Progenitor cell of endocrine pancreas (in vitro differentiated cells): ENCODE data around the gene NRK. TPM values are rescaled to one million over a fixed set of nuclear protein-coding genes. Genes with fewer than 3 reads are reported as not detected.
"Not testable (repeated sequence)": the region's sequence is repeated elsewhere in the genome, so short reads cannot be mapped to it uniquely, and the experiment has no call there.

Source experiments
- DNase-seq: peaks from one replicate; pipeline ENCODE4 v3.0.0; 2021; ENCODE audit warnings: low spot score; ENCODE audit not compliant: unreplicated experiment
- H3K27ac Mint-ChIP-seq: 2 replicates; pipeline ENCODE4 v1.8.0; 2021; ENCODE audit warnings: mild to moderate bottlenecking, moderate library complexity, mixed read lengths
- H3K27me3 Mint-ChIP-seq: 2 replicates; pipeline ENCODE4 v1.8.0; 2021; ENCODE audit warnings: mixed read lengths
- H3K36me3 Mint-ChIP-seq: 2 replicates; pipeline ENCODE4 v1.8.0; 2022; ENCODE audit warnings: mixed read lengths; ENCODE audit not compliant: insufficient read depth
- H3K4me1 Mint-ChIP-seq: 2 replicates; pipeline ENCODE4 v1.8.0; 2021; ENCODE audit warnings: low read depth, mixed read lengths
- H3K4me3 Mint-ChIP-seq: 2 replicates; pipeline ENCODE4 v1.8.0; 2021; ENCODE audit warnings: low read depth, mild to moderate bottlenecking, moderate library complexity, mixed read lengths
- H3K9me3 Mint-ChIP-seq: 2 replicates; pipeline ENCODE4 v1.8.0; 2021; ENCODE audit warnings: low read depth, mixed read lengths
- CTCF ChIP-seq: fragments of 200-600 bp; sonication (generic); IDR thresholded peaks from one replicate; pipeline ENCODE4 v1.5.0; 2021; ENCODE audit warnings: antibody characterized with exemption, mild to moderate bottlenecking; ENCODE audit not compliant: unreplicated experiment
- total RNA-seq: library from RNA; stranded (reverse); gene quantifications from 2 replicates; pipeline ENCODE4 v1.2.1, GENCODE V29; 2021

Gene NRK
- total RNA-seq, 1 donor from 2014 or later, result 9.8 TPM

- Mint-ChIP-seq H3K4me1 (no peaks in the 10 kb centered on the region), H3K4me3 (no peak overlapping the region), H3K36me3 (no peaks in the 10 kb centered on the region), H3K27ac (no peak overlapping the region), H3K9me3 (peaks cover 65% of the 10 kb centered on the region), H3K27me3 (no peaks in the 10 kb centered on the region)
- DNase-seq, result no peak
- no peak for TF ChIP-seq CTCF
These were observed 177.9 kb downstream of the NRK start for GRCh38 chrX:106000203-106000602.

GRCh38 chrX:106000609-106001008 lies 178.3 kb downstream of the NRK start:
- H3K27me3 Mint-ChIP-seq, H3K36me3 Mint-ChIP-seq, H3K27ac Mint-ChIP-seq, H3K4me1 Mint-ChIP-seq, H3K4me3 Mint-ChIP-seq, DNase-seq: not testable (repeated sequence)
- H3K9me3 Mint-ChIP-seq, result peaks cover 61% of the 10 kb centered on the region

GRCh38 chrX:106005684-106006083 lies 183.3 kb downstream of the NRK start:
- H3K9me3 Mint-ChIP-seq, result peaks cover 47% of the 10 kb centered on the region
- H3K4me1 Mint-ChIP-seq, result no peaks in the 10 kb centered on the region
- no peak for DNase-seq
- no peaks in the 10 kb centered on the region for H3K36me3 Mint-ChIP-seq
- H3K4me3 Mint-ChIP-seq, result no peak overlapping the region
- H3K27me3 Mint-ChIP-seq, result no peaks in the 10 kb centered on the region
- no peak overlapping the region for H3K27ac Mint-ChIP-seq
- no peak for TF ChIP-seq CTCF

GRCh38 chrX:106007815-106008214 lies 185.5 kb downstream of the NRK start:
- no peak for DNase-seq
- Mint-ChIP-seq H3K4me1 (no peaks in the 10 kb centered on the region), H3K9me3 (peaks cover 51% of the 10 kb centered on the region), H3K27ac (no peak overlapping the region), H3K4me3 (no peak overlapping the region), H3K36me3 (no peaks in the 10 kb centered on the region), H3K27me3 (no peaks in the 10 kb centered on the region)
- no peak for TF ChIP-seq CTCF

Other genes starting within 250 kb of the NRK start
- not detected in 2 replicates for gene SERPINA7, start 216.2 kb downstream of the NRK start, total RNA-seq